Inferior parietal cortex (tissue), 1 donor: ENCODE measurements around the gene PCDHGA1.
"Not testable (repeated sequence)": the region's sequence is repeated elsewhere in the genome, so short reads cannot be mapped to it uniquely, and the experiment has no call there.

Experiments used
- DNase-seq: peaks from one replicate; pipeline ENCODE4 v3.0.0-alpha.2; 2016; ENCODE audit errors: extremely low spot score

PCDHGA1 gene

DNA sequence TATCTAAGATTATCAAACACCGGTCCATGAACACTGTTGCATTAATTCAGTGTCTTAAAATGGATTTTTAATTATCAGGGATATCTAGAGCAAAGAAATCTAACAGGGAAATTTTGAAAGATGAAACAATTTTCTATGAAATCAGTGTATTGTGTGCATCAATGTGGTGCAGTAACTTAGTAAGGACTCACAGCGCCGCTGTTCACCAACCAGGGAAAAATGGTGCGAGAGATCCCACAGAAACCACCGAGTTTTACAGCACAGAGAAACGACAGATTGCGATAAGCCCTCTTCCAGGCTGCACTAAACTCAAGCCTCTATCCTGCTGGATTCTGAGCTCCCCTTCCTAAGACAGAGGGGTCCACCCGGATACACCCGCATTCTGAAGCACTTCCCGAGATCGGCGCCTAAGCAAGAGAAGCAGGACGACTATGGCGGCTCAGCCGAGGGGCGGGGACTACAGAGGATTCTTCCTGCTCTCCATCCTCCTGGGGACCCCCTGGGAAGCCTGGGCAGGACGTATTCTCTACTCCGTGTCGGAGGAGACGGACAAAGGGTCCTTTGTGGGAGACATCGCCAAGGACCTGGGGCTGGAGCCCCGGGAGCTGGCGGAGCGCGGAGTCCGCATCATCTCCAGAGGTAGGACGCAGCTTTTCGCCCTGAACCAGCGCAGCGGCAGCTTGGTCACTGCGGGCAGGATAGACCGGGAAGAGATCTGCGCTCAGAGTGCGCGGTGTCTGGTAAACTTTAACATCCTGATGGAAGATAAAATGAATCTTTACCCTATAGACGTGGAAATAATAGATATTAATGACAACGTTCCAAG lies 52.4 kb downstream of the PCDHGA1 start, which contains the start of gene PCDHGA7:
TSS of gene PCDHGA7 (plus strand) at position 274 of the 826 bp plus-strand sequence. CDS start at position 432, 158 bp downstream.
- DNase-seq, result no peak

DNA sequence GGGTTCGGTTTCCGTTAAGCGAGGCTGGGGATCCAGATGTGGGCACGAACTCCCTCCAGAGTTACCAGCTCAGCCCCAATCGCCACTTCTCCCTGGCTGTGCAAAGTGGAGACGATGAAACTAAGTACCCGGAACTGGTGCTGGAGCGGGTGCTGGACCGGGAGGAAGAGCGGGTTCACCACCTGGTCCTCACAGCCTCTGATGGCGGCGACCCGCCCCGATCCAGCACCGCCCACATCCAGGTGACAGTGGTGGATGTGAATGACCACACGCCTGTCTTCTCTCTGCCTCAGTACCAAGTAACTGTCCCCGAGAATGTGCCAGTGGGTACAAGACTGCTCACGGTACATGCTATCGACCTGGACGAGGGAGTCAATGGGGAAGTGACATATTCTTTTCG lies 53.0 kb downstream of the PCDHGA1 start:
- DNase-seq, result no peak

DNA sequence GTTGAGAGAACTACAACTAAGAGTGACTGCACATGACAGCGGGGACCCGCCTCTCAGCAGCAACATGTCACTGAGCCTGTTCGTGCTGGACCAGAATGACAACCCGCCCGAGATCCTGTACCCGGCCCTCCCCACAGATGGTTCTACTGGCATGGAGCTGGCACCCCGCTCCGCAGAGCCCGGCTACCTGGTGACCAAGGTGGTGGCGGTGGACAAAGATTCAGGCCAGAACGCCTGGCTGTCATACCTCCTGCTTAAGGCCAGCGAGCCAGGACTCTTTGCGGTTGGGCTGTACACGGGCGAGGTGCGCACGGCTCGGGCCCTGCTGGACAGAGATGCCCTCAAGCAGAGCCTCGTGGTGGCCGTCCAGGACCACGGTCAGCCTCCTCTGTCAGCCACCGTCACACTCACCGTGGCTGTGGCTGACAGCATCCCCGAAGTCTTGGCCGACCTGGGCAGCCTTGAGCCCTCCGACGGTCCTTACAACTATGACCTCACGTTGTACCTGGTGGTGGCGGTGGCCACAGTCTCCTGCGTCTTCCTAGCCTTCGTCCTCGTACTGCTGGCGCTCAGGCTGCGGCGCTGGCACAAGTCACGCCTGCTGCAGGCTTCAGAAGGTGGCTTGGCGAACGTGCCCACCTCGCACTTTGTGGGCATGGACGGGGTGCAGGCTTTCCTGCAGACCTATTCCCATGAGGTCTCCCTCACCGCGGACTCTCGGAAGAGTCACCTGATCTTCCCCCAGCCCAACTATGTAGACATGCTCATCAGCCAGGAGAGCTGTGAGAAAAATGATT lies 54.4 kb downstream of the PCDHGA1 start:
- DNase-seq, result no peak

- DNase-seq, result not testable (repeated sequence)
These were observed 57.4 kb downstream of the PCDHGA1 start, which contains the start of gene PCDHGB4 for GRCh38 chr5:141387557-141388311. Gene PCDHGB4, plus strand, starts transcription at chr5:141387698. Its CDS starts 187 bp downstream, at chr5:141387885.

- DNase-seq, result no peak
These were observed 58.3 kb downstream of the PCDHGA1 start for GRCh38 chr5:141388661-141389060.

GRCh38 chr5:141389153-141390042 lies 59.1 kb downstream of the PCDHGA1 start:
- no peak for DNase-seq

- no peak for DNase-seq
These were observed 62.3 kb downstream of the PCDHGA1 start, which contains the start of gene PCDHGA8 for GRCh38 chr5:141392429-141393198. Gene PCDHGA8, plus strand, starts transcription at chr5:141392633. Its CDS starts 181 bp downstream, at chr5:141392814.

GRCh38 chr5:141393267-141393666 lies 63.0 kb downstream of the PCDHGA1 start:
- no peak for DNase-seq

DNA sequence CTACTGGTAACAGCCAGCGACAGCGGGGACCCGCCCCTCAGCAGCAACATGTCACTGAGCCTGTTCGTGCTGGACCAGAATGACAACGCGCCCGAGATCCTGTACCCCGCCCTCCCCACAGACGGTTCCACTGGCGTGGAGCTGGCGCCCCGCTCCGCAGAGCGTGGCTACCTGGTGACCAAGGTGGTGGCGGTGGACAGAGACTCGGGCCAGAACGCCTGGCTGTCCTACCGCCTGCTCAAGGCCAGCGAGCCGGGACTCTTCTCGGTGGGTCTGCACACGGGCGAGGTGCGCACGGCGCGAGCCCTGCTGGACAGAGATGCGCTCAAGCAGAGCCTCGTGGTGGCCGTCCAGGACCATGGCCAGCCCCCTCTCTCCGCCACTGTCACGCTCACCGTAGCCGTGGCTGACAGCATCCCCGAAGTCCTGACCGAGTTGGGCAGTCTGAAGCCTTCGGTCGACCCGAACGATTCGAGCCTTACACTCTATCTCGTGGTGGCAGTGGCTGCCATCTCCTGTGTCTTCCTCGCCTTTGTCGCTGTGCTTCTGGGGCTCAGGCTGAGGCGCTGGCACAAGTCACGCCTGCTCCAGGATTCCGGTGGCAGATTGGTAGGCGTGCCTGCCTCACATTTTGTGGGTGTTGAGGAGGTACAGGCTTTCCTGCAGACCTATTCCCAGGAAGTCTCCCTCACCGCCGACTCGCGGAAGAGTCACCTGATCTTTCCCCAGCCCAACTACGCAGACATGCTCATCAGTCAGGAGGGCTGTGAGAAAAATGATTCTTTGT lies 64.3 kb downstream of the PCDHGA1 start:
- not testable (repeated sequence) for DNase-seq

DNA sequence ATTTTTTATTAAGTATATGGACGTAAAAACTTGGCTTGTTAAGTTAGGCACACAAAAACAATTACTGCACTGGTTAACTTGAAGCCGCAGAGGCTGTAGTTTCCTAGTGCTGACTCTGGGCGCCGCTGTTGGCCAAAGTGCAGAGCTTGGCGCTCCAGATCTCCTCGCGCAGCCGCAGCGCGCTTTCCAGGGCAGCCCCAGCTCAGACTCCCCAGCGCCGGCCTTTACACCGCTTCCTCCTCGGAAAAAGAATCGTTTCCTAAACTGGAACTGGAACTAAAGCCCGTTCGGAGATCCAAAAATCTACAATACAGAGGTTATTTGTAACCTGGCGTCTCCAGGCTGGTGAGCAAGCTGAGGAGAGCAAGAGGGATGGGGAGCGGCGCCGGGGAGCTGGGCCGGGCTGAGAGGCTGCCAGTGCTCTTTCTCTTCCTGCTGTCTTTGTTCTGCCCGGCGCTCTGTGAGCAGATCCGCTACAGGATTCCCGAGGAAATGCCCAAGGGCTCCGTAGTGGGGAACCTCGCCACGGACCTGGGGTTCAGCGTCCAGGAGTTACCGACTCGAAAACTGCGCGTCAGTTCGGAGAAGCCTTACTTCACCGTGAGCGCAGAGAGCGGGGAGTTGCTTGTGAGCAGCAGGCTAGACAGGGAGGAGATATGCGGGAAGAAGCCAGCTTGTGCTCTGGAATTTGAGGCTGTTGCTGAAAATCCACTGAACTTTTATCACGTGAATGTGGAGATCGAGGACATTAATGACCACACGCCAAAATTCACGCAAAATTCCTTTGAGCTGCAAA lies 67.6 kb downstream of the PCDHGA1 start, which contains the start of gene PCDHGB5:
TSS of gene PCDHGB5 (plus strand) at position 192 of the 796 bp plus-strand sequence. CDS start at position 373, 181 bp downstream.
- not testable (repeated sequence) for DNase-seq

DNA sequence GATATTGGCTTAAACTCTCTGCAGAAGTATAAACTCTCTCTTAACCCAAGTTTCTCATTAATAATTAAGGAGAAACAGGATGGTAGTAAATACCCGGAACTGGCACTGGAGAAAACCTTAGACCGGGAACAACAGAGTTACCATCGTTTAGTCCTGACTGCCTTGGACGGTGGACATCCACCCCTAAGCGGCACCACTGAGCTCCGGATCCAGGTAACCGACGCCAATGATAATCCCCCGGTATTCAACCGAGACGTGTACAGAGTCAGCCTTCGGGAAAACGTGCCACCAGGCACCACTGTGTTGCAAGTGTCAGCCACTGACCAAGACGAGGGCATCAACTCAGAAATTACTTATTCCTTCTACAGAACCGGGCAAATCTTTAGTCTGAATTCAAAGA lies 68.3 kb downstream of the PCDHGA1 start:
- no peak for DNase-seq

DNA sequence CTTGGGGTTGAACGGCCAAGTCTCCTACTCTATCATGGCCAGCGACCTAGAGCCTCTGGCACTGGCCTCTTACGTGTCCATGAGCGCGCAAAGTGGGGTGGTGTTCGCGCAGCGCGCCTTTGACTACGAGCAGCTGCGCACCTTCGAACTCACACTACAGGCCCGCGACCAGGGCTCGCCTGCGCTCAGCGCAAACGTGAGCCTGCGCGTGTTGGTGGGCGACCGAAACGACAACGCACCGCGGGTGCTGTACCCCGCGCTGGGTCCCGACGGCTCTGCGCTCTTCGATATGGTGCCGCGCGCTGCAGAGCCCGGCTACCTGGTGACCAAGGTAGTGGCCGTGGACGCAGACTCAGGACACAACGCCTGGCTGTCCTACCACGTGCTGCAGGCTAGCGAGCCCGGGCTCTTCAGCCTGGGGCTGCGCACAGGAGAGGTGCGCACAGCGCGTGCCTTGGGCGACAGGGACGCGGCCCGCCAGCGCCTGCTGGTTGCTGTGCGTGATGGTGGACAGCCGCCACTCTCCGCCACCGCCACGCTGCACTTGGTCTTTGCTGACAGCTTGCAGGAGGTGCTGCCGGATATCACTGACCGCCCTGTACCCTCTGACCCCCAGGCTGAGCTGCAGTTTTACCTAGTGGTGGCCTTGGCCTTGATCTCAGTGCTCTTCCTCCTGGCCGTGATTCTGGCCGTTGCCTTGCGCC lies 69.4 kb downstream of the PCDHGA1 start:
- DNase-seq, result no peak

DNA sequence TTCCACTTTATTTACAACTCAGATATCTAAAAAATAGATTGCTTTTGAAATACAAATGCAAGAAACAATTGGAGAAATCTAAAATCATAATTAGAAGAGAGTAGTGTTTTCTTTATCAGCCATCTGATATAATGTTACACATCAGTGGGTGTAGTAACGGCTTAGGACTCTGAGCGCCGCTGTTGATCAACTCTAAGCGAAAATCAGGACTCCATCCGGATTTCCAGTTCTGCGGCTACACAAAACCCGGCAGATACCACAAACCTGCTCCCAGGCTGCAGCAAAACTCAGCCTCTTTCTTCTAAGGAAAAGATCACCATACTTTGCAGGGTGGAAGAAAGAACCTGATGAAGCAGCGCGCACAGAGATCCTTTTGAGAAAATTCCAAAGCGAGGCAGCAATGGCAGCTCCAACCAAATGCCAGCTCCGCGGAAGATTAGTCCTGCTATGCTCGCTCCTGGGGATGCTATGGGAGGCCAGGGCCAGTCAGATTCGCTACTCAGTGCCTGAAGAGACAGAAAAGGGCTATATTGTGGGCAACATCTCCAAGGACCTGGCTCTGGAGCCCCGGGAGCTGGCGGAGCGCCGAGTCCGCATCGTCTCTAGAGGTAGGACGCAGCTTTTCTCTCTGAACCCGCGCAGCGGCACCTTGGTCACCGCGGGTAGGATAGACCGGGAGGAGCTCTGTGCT lies 72.4 kb downstream of the PCDHGA1 start, which contains the start of gene PCDHGA9:
TSS of gene PCDHGA9 (plus strand) at position 226 of the 691 bp plus-strand sequence. CDS start at position 401, 175 bp downstream.
- peak; percentile 31 for DNase-seq

DNA sequence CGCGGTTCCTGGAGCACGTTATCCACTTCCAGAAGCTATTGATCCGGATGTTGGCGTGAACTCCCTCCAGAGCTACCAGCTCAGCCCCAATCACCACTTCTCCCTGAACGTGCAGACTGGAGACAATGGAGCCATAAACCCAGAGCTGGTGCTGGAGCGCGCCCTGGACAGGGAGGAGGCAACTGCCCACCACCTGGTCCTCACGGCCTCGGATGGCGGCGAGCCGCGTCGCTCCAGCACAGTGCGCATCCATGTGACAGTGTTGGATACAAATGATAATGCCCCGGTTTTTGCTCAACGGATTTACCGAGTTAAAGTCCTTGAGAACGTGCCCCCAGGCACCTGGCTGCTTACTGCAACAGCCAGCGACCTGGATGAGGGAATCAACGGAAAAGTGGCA lies 73.1 kb downstream of the PCDHGA1 start:
- no peak for DNase-seq

- DNase-seq, result not testable (repeated sequence)
These were observed 77.6 kb downstream of the PCDHGA1 start, which contains the start of gene PCDHGB6 for GRCh38 chr5:141407790-141408505. Gene PCDHGB6, plus strand, starts transcription at chr5:141408021. Its CDS starts 182 bp downstream, at chr5:141408203.
